ENCODE measurements around the gene STX4. TPM values are rescaled to one million over a fixed set of nuclear protein-coding genes. Genes with fewer than 3 reads are reported as not detected.

STX4 gene
- 19.9 and 22.8 TPM in 2 replicates for total RNA-seq

GRCh38 chr16:31032736-31033708, at the start of gene STX4:
Gene STX4 (plus strand): TSS chr16:31033558. CDS start chr16:31033806, 248 bp downstream.

GRCh38 chr16:30984669-30985400, 48.5 kb upstream of the STX4 start, which contains the start of gene HSD3B7:
Gene HSD3B7 (plus strand): TSS chr16:30985207. CDS start chr16:30985659, 452 bp downstream.

GRCh38 chr16:31010585-31011325, 22.6 kb upstream of the STX4 start, which contains the start of gene STX1B:
Gene STX1B (minus strand): TSS chr16:31010638. CDS start chr16:31010396, 242 bp downstream.

DNA sequence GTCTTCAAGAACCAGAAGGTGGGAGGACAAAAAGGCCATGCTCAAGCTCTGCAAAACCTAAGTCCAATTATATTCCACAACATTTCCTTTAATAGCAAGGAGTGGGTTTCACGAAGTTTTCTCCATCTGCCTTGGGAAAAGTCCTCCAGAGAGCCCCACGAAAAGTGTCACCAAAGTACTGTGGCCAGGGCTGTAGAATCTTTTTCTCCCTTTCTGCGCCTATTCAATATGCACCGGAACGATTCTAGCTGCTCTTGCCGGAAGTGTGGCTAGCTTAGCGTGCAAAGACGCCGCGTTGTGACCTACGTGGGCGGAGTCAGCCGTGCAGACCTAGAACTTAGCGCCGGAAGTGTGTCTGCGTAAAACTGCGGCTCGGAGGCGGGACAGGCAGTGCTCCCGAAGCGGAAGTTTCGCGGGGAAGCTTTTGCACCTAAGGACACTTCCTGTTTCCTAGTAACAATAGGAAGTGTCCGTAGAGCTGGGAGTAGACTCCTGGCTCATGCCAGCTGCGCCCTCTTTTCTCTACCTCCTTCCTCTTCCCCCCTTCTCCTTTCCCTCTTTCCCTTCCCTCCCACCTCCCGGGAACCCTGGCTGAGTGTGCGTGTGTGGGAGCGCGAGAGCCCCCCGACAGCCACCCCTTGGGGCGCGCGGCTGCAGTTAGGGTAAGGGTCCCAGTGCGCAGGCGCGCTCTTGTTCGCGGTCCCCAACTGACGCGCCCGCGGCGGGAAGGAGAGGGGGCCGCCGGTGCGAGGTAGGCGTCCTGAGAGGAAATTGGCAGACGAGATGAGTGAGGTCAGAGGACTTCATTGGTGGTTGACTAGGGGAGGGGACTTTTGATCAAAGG, 40.8 kb downstream of the STX4 start, which contains the start of the genes ZNF646 and ZNF668:
TSS of gene ZNF646 (plus strand) at position 453 of the 844 bp plus-strand sequence. CDS start 1,903 bp downstream, outside the sequence.
TSS of gene ZNF668 (minus strand) at position 271 of the 844 bp plus-strand sequence. CDS start 9,781 bp downstream, outside the sequence.

DNA sequence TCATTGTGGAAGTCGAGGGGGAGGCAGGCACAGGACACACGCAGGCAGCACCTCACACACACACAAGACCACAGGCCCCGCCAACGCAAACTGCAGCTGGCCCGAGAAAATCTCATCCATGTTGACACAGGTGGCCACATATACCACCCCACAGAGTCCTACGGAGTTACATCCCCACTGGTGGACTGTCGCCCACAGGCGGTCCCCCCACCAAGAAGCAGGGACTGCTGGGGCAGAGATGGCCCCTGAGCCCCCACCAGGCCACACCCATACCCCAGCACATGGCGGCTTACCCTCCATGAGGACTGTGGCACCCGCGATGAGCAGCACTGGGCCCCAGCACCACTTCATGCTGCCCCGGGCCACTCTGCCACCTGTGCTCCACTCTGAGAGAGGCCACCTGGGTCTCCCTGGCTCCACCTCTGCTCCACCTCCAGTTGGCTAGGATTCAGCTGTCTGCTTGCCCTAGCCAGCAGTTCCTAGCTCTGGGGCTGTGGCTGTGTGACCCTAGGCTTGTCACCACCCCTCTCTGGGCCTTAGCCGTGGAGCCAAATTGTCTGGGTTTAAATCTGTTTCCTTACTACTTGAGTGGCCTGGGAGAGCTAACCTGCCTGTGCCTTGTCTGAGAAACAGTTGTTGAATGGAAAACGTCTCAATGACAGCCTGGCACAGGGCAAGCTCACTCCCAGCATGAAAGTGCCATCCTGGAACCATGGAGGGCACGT, 55.3 kb downstream of the STX4 start, which contains the start of gene PRSS53:
TSS of gene PRSS53 (minus strand) at position 485 of the 725 bp plus-strand sequence. CDS start at position 351, 134 bp downstream.

Other genes with a start within 250 kb of the STX4 start
- 5.2 and 6.4 TPM in 2 replicates for gene ZNF629, start 246.4 kb upstream of the STX4 start, total RNA-seq
- 56.3 and 76.8 TPM in 2 replicates for gene BCL7C, start 139.5 kb upstream of the STX4 start, total RNA-seq
- 0.09 and 0.33 TPM in 2 replicates for gene CTF1, start 136.9 kb upstream of the STX4 start, total RNA-seq
- 10.7 and 16.6 TPM in 2 replicates for gene FBXL19, start 110.0 kb upstream of the STX4 start, total RNA-seq
- gene ORAI3, start 84.5 kb upstream of the STX4 start, total RNA-seq, result 30.0 and 32.7 TPM in 2 replicates
- gene SETD1A, start 75.8 kb upstream of the STX4 start, total RNA-seq, result 1.9 and 2.1 TPM in 2 replicates
- gene HSD3B7, start 48.4 kb upstream of the STX4 start, total RNA-seq, result 20.3 and 28.2 TPM in 2 replicates
- gene STX1B, start 22.9 kb upstream of the STX4 start, total RNA-seq, result 0.34 and 0.76 TPM in 2 replicates
- gene ZNF668, start 40.7 kb downstream of the STX4 start, total RNA-seq, result 4.9 and 5.2 TPM in 2 replicates
- gene ZNF646, start 40.9 kb downstream of the STX4 start, total RNA-seq, result 11.3 and 11.7 TPM in 2 replicates
- gene PRSS53, start 55.4 kb downstream of the STX4 start, total RNA-seq, result 0.33 and 0.43 TPM in 2 replicates
- 55.5 and 61.9 TPM in 2 replicates for gene VKORC1, start 61.2 kb downstream of the STX4 start, total RNA-seq
- gene BCKDK, start 74.8 kb downstream of the STX4 start, total RNA-seq, result 9.2 and 9.5 TPM in 2 replicates
- 42.3 and 42.9 TPM in 2 replicates for gene KAT8, start 84.1 kb downstream of the STX4 start, total RNA-seq
- gene PRSS8, start 102.2 kb downstream of the STX4 start, total RNA-seq, result not detected in 2 replicates
- gene PRSS36, start 116.5 kb downstream of the STX4 start, total RNA-seq, result 0.26 and 0.87 TPM in 2 replicates
- 32.1 and 33.1 TPM in 2 replicates for gene FUS, start 146.6 kb downstream of the STX4 start, total RNA-seq
- 66.0 and 80.8 TPM in 2 replicates for gene PYCARD, start 169.2 kb downstream of the STX4 start, total RNA-seq
- gene TRIM72, start 180.6 kb downstream of the STX4 start, total RNA-seq, result not detected in 2 replicates
- gene PYDC1, start 183.6 kb downstream of the STX4 start, total RNA-seq, result not detected in 2 replicates
- not detected in 2 replicates for gene ITGAM, start 226.4 kb downstream of the STX4 start, total RNA-seq